ENCODE measurements around the gene TUBGCP2.
"Not testable (repeated sequence)": the region's sequence is repeated elsewhere in the genome, so short reads cannot be mapped to it uniquely, and the experiment has no call there.

TUBGCP2 gene

DNA sequence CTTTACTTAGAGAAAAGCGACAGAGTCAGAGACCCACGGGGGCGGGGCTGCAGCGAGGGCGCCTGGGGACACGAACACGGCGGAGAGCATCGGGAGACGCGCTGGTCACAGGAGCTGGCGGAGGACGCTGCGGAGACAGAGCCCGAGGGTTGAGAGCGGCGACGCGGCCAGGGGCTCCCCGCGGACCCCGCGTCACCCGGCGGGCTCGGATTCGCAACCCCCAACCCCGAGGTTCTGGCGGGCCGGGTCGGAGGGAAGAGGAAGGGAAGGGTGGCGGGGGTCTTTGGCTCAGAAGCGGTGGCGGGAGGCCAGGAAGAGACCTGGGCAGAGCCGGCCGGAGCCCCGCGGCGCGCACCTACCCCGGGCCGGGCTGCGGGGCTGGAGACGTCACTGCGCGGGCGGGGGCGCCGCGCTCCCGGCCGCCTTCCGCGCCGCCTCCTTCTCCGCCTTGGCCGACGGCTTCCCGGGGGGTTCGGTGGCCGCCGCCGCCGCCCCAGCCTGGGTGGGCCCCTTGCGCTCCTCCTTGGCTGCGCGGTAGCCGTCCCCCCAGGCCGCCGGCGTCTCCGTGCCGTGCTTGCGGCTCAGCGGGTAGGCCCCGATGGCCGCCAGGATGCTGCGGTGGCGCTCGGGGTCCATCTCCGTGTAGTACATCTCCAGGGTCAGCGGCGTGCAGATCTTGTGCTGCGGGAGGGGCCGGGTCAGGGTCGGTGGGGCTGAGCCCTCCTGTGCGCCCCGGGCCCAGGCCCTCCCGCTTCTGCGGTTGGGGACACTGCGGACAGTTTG lies 17.0 kb upstream of the TUBGCP2 start:
- DNase-seq (no peak), ATAC-seq (no peak)

DNA sequence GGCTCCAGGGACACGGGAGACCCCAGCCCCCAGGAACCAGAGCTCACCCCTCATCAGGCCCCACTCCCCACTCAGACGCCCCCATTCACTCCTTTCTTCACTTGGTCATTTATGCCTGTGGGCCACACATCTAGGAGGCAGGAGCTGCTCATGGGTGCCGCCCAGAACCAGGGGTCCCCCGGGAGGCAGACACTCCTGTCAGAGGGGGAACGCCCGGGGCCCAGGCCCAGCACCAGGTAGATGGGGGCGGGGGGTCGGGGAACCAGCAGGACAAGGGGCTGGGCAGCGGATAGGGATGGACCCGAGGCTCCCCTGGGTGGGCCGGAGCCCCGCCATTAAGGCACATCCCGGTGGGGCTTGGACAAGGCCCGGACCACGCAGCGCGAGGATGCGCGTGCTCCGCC lies 16.2 kb upstream of the TUBGCP2 start:
- ATAC-seq: no peak
- no peak for DNase-seq

- DNase-seq (peak; percentile 72), ATAC-seq (peak; percentile 66)
These were observed 15.6 kb upstream of the TUBGCP2 start for GRCh38 chr10:133324198-133324792.

DNA sequence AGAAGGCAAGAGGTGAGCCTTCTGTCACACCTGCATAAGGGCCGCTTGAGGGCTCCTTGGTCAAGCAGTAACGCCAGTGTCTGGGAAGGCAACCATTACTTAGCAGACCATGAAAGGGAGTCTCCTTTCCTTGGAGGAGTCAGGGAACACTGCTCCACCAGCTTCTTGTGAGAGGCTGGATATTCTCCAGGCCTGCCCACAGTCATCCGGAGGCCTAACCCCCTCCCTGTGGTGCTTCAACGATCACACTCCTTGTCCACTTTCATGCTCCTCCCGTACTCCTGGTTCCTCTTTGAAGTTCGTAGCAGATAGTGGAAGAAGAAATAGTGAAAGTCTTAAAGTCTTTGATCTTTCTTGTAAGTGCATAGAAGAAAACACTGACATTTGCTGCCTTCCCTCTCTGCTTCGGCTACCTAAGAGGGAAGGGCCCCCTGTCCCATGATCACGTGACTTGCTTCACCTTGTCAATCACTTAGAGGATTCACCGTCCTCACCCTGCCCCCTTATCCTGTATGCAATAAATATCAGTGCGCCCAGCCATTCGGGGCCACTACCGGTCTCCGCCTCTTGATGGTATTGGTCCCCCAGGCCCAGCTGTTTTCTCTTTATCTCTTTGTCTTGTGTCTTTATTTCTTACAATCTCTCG lies 13.5 kb upstream of the TUBGCP2 start:
- not testable (repeated sequence) for ATAC-seq, DNase-seq

DNA sequence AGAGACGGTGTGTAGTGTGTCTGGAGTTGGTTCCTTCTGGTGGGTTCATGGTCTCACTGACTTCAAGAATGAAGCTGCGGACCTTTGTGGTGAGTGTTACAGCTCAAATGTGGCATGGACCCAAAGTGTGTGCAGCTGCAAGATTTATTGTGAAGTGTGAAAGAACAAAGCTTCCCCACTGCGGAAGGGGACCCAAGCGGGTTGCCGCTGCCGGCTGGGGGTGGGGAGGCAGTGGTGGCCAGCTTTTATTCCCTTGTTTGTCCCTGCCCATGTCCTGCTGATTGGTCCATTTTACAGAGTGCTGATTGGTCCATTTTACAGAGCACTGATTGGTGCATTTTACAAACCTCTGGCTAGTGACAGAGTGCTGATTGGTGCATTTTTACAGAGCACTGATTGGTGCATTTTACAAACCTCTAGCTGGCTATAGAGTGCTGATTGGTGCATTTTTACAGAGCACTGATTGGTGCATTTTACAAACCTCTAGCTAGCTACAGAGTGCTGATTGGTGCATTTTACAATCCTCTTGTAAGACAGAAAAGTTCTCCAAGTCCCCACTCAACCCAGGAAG lies 12.3 kb upstream of the TUBGCP2 start:
- DNase-seq, ATAC-seq: not testable (repeated sequence)

DNA sequence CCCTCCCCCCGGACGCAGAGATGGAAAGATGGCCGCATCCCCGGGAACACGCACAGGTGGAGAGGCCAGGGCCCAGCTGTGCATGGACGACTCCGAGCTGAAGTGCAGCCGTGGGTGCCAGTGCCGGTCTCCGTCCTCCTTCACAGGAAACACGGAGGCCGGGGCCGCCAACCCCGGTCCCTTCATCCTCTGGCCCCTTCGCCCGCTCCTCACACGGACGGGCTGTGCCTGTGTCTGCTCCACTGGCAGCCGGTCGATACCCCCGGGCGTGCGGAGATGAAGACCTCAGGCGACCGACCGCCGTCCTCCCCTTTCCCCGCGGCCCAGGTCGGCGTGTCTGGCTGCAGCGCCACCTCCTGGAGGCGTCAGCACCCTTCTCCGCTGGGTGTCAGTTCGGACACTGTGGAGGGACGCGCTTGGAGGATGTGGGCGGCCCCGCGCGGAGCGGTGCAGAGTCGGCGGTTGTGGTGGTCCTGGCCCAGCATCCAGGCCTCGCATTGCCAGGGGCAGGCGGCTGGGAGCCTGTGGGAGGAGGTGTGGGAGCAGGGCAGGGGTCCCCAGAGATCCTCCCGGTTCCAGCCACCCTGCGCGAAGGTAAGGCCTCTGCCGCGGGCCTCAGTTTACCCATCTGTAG lies 9.9 kb upstream of the TUBGCP2 start:
- ATAC-seq (peak; percentile 91), DNase-seq (peak; percentile 78)

GRCh38 chr10:133316732-133317131 lies 8.1 kb upstream of the TUBGCP2 start:
- ATAC-seq (no peak), DNase-seq (no peak)

DNA sequence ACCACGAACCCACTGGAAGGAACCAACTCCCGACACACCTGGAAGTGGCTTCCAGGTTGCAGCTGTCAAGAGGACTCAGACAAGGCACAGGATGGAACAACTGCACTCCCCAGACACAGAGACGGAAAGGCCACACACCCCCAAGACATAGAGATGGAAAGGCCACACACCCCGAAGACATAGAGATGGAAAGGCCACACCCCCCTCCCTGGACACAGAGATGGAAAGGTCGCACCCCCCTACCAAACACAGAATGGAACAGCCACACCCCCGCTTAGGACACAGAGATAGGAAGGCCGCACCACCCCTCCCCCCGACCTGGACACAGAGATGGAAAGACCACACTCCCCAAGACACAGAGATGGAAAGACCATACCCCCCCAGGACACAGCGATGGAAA lies 7.6 kb upstream of the TUBGCP2 start:
- ATAC-seq: no peak
- no peak for DNase-seq

DNA sequence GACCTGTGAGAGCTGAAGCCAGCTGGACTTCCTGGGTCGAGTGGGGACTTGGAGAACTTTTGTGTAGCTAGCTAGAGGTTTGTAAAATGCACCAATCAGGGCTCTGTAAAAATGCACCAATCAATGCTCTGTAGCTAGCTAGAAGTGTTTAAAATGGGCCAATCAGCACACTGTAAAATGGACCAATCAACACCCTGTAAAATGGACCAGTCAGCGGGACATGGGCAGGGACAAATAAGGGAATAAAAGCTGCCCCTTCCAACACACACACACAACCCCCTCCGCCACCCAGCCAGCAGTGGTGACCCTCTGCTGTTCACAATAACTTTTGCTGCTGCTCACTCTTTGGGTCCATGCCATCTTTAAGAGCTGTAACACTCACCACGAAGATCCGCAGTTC lies 7.2 kb upstream of the TUBGCP2 start:
- ATAC-seq (no peak), DNase-seq (no peak)

GRCh38 chr10:133314911-133315310 lies 6.2 kb upstream of the TUBGCP2 start:
- ATAC-seq (no peak), DNase-seq (no peak)

DNA sequence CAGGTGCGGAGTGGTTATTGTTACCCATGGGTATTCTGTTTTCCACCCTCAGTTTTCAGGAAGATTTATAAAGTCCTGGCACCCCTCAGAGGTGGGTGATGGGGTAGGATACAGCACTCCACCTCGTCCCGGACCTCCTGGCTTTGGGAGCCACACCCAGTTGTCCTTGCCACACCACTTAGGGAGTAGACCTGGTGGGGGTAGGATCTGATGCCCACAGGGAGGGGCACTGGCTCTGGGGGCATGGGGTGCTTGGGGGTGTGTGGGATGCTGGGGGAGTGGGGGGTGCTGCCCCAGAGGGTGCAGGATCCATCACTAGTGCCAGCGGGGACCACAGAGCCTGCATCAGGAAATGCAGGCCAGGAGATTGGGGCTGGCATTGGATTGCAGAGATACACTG lies 4.5 kb upstream of the TUBGCP2 start:
- DNase-seq (no peak), ATAC-seq (no peak)

DNA sequence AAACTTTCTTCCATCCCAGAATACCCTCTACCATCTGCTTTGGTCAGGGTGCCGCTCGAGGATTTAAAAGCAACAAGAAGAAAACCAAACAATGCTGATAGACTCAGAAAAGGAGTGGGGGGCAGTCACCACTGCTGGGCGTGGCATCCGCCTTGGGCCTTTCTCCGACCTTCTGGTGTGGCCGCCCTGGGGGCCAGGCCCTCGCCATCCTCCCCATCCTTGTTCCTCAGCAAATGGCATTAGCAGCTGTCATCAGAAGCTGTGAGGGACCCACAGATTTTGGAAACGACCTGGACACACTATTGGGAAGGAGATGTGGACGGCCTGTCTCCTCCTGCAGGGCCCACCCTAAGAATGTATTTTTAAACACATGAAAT lies 4.1 kb upstream of the TUBGCP2 start:
- DNase-seq: no peak

DNA sequence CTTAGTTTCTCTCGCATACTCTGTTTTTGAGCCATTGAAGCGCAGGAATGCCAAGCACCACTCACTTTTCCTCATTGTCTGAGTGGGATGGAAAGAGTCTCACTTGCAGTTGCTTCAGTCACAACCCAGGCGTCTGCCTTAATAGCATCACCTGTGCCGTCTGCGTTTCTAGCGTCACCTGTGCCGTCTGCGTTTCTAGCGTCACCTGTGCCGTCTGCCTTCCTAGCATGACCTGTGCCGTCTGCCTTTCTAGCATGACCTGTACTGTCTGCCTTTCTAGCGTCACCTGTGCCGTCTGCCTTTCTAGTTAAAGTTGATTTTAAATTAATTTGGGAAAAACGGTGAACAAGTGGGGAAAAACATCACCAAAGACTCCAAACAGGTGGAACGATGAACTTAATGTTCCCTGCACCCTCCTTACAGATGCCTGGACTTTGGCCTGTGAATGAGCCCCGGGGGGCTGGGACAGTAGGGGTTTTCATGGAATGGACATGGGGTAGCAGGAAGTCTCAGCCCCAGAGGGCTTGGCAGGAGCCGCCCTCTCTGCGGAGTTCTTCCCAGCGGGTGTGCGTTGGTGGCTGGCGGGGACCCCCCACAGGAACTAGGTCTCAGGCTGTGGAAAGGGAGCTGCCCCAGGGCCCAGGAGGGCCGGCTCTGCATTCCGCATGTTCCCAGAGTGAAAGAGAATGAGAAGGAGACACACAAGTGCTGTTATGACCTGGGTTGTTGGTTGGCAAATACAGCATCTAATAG lies 3.5 kb upstream of the TUBGCP2 start:
- DNase-seq (no peak), ATAC-seq (no peak)

More for the DNA sequence above, 4.1 kb upstream of the TUBGCP2 start:
- ATAC-seq: no peak

DNA sequence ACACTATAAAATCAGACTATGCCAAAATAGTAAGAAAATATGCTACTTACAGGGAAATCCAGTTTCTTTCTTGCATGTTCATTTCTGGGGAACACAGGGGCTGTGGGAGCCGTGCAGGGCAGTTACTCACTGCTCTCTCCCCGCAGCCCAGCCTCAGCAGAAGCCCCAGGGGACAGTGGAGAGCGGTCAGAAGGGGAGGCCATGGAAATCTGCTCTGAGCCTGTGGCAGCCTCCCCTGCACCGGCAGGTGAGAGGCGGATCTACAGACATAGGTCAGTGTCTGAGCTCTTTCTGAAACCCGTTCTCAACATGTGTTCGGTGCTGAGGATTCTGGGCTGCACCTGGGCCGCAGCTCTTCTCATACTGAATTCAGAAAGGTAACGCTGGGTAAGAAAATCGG lies 2.9 kb upstream of the TUBGCP2 start:
- DNase-seq (no peak), ATAC-seq (no peak)

DNA sequence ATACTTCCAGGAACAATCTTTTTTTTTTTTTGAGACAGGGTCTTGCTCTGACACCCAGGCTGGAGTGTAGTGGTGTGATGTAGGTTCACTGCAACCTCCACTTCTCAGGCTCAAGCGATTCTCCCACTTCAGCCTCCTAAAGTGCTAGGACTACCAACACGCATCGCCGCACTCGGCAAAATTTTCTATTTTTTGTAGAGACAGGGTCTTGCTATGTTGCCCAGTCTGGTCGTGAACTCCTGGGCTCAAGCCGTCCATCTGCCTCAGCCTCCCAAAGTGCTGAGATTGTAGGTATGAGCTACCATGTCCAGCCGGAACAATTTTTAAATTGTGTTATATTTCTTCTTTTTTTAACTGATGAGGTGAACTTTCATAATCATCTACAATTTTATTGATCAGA lies 2.1 kb upstream of the TUBGCP2 start:
- DNase-seq: no peak
- ATAC-seq: no peak

DNA sequence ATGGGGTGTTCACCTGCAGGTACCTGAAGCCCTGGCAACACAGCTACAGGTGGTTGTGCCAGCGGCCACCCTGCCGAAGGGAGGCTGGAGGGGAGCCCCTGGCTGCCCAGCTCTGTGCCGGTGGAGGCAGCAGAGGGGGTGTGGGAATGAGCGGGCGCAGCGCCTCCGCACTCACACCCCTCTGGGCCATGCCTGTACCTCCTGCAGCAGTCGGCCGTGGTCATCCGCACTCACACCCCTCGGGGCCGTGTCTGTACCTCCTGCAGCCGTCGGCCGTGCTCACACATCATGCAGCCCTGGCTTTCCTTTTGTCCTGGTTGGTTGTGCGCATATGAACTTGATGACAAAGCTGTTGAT lies 1.7 kb upstream of the TUBGCP2 start:
- ATAC-seq (no peak), DNase-seq (no peak)

GRCh38 chr10:133309720-133310398 lies 1.2 kb upstream of the TUBGCP2 start:
- ATAC-seq (no peak), DNase-seq (no peak)

DNA sequence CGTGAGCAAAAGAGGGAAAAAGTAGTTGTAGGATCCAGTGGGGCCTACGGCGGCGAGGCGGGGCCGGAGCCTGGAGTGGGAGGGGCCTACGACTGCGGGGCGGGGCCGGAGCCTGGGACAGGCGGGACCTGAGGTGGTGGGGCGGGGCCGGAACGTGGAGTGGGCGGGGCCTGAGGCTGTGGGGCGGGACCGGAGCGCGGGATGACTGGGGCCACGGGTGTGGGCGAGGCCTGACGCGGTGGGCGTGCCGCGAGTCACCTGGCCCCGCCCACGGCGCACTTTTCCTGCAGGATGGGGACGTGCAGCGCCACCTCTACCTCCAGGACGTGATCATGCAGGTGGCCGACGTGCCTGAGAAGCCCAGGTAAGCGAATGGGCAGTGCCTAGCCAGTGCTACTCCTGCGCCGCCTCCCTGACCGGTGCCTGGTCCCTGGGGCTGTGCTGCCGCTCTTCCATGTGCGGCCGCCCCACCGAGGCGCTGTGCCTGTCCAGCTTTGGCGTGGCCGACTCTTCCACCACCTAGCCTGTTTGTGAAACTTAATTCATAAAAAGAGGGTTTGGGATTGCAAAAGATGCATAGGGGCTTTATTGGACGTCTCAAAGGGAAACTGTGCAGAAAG lies 538 bp upstream of the TUBGCP2 start:
- peak; percentile 84 for ATAC-seq
- peak; percentile 97 for DNase-seq

- ATAC-seq (peak; percentile 52), DNase-seq (peak; percentile 88)
These were observed 774 bp downstream of the TUBGCP2 start for GRCh38 chr10:133307776-133308420.

DNA sequence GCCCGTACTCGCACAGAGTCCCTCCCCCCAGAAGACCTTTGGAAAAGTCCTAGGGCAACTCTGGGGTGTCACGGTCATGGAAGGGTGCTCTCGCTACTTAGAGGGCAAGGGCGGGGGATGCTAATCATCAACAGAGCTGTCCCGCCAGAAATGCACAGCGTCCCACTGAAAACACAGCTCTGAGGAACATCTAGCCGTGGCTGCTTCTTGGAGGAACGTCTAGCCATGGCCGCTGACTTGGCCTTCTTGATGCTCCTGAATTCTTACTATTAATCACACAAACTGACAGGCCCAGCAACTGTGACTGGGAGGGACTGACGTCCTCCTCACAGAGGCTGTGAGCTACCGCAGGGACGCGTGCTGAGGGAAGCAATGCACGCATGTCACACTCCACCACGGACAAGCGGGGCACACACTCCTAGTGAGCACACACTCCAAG lies 1.7 kb downstream of the TUBGCP2 start:
- ATAC-seq (no peak), DNase-seq (no peak)

Data from stimulated activated naive CD8-positive, alpha-beta T cell treated with anti-CD3 and anti-CD28 coated beads, Interleukin-15, Interleukin-2, amounts not matched to agents 100 U/mL and 50 U/mL, for 24 hours (primary cell).